Sigmoid colon (tissue), 4 donors: ENCODE data around the gene KCNE4.

ENCODE experiments used
- POLR2AphosphoS5 ChIP-seq, 4 donors: sonication (generic); formaldehyde crosslinking; IDR thresholded peaks; one replicate each; pipeline ENCODE4 v1.6.1; 2017; ENCODE audit warnings: antibody characterized with exemption in 4 of 4
- TF ChIP-seq, protein P1 (sequence below), 4 experiments: fragments of 450-650 bp in 3 of 4; fragments of 200-600 bp in 1 of 4; IDR thresholded peaks; one replicate each; pipeline ENCODE4 v1.5.1; 2016 to 2019; ENCODE audit warnings: antibody characterized with exemption in 4 of 4, mild to moderate bottlenecking in 3 of 4, moderate library complexity in 2 of 4

DNA sequence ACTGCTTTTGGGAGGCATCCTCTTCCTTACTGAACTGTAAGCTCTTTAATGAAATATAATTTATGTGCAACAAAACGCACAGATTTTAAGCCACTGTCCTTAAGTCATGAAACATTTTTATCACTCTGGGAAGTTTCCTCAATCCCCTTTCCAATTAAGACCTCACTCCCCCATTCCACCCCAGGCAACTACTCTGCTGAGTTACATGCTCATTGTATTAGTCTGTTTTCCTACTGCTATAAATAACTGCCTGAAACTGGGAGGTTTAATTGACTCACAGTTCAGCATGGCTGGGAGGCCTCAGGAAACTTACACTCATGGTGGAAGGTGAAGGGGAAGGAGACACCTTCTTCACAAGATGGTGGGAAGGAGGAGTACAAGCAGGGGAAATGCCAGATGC lies 46.5 kb upstream of the KCNE4 start:
- TF ChIP-seq, protein P1, sequence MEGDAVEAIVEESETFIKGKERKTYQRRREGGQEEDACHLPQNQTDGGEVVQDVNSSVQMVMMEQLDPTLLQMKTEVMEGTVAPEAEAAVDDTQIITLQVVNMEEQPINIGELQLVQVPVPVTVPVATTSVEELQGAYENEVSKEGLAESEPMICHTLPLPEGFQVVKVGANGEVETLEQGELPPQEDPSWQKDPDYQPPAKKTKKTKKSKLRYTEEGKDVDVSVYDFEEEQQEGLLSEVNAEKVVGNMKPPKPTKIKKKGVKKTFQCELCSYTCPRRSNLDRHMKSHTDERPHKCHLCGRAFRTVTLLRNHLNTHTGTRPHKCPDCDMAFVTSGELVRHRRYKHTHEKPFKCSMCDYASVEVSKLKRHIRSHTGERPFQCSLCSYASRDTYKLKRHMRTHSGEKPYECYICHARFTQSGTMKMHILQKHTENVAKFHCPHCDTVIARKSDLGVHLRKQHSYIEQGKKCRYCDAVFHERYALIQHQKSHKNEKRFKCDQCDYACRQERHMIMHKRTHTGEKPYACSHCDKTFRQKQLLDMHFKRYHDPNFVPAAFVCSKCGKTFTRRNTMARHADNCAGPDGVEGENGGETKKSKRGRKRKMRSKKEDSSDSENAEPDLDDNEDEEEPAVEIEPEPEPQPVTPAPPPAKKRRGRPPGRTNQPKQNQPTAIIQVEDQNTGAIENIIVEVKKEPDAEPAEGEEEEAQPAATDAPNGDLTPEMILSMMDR (IDR thresholded peaks at IDR 0.05) = no peak
- TF ChIP-seq POLR2AphosphoS5 (IDR thresholded peaks at IDR 0.05) = no peak
